SK-N-SH (cell line): ENCODE results near the gene LAIR2. TPM values are rescaled to one million over a fixed set of nuclear protein-coding genes. Genes with fewer than 3 reads are reported as not detected.

Source experiments
- CTCF ChIA-PET: fragments of 300-600, 350-600 bp; formaldehyde crosslinking; extraction: SDS; loops from one replicate; lab custom pipeline; 2021; lab: Yijun Ruan, JAX
- POLR2A ChIA-PET: fragments of 350-600 bp; sonication (Branson Sonifier 250); formaldehyde crosslinking; extraction: SDS; loops from one replicate; lab custom pipeline; 2020; ENCODE audit warnings: antibody characterized with exemption, inconsistent platforms; lab: Yijun Ruan, JAX
- DNase-seq: peaks from one replicate; pipeline ENCODE4 v3.0.0; 2012
- H2AFZ ChIP-seq: fragments of 200-600 bp; sonication (generic); 2 replicates; pipeline ENCODE4 v1.8.1; 2016; ENCODE audit warnings: antibody characterized with exemption, mild to moderate bottlenecking, low read depth
- H3F3A ChIP-seq: fragments of 200-600 bp; sonication (generic); replicated peaks from 2 replicates; pipeline ENCODE3; 2016; ENCODE audit warnings: antibody characterized with exemption, mild to moderate bottlenecking; ENCODE audit not compliant: insufficient read depth
- H3K27ac ChIP-seq, 2 experiments: fragments of 200-500 bp in 1 of 2; fragments of 200-600 bp in 1 of 2; sonication (Bioruptor generic) in 1 of 2; sonication (generic), shearing (Covaris generic) in 1 of 2; 2 replicates each; pipeline versions ENCODE4 v1.5.1 to v1.6.1; 2014 to 2016; ENCODE audit warnings: low read depth in 2 of 2, inconsistent platforms in 1 of 2, low read length in 1 of 2, mild to moderate bottlenecking in 1 of 2, mixed read lengths in 1 of 2
- H3K27me3 ChIP-seq: fragments of 200-600 bp; sonication (generic), shearing (Covaris generic); 2 replicates; pipeline ENCODE4 v1.6.1; 2016; ENCODE audit warnings: mixed run types; ENCODE audit not compliant: insufficient read depth
- H3K36me3 ChIP-seq, 2 experiments: fragments of 200-500 bp in 1 of 2; fragments of 200-600 bp in 1 of 2; sonication (Bioruptor generic) in 1 of 2; sonication (generic) in 1 of 2; replicated peaks in 1 of 2; 2 replicates each; pipeline versions ENCODE3 to v1.5.1; 2014 to 2016; ENCODE audit warnings: low read length in 1 of 2, mild to moderate bottlenecking in 1 of 2; ENCODE audit not compliant: insufficient read depth in 2 of 2, control insufficient read depth in 1 of 2
- H3K4me1 ChIP-seq, 2 experiments: fragments of 200-500 bp in 1 of 2; fragments of 200-600 bp in 1 of 2; sonication (Bioruptor generic) in 1 of 2; sonication (generic), shearing (Covaris generic) in 1 of 2; 2 replicates each; pipeline versions ENCODE4 v1.5.1 to v1.6.1; 2014 to 2016; ENCODE audit warnings: low read depth in 1 of 2, low read length in 1 of 2, mixed run types in 1 of 2; ENCODE audit not compliant: insufficient read depth in 2 of 2, control insufficient read depth in 1 of 2
- H3K4me2 ChIP-seq: fragments of 200-600 bp; sonication (generic), shearing (Covaris generic); 2 replicates; pipeline ENCODE4 v1.6.1; 2017; ENCODE audit warnings: mixed run types
- H3K4me3 ChIP-seq, 2 experiments: fragments of 200-500 bp in 1 of 2; fragments of 200-600 bp in 1 of 2; sonication (Bioruptor generic) in 1 of 2; sonication (generic), shearing (Covaris generic) in 1 of 2; 2 replicates each; pipeline versions ENCODE4 v1.5.1 to v1.8.1; 2014 to 2016; ENCODE audit warnings: low read depth in 2 of 2, inconsistent platforms in 1 of 2, low read length in 1 of 2, mild to moderate bottlenecking in 1 of 2, mixed read lengths in 1 of 2, moderate library complexity in 1 of 2
- H3K79me2 ChIP-seq: fragments of 200-600 bp; sonication (generic); 2 replicates; pipeline ENCODE4 v1.8.1; 2017; ENCODE audit warnings: mild to moderate bottlenecking; ENCODE audit not compliant: insufficient read depth
- H3K9ac ChIP-seq: fragments of 200-600 bp; sonication (generic); 2 replicates; pipeline ENCODE4 v1.6.1; 2017; ENCODE audit warnings: mixed run types
- H3K9me2 ChIP-seq: fragments of 200-600 bp; sonication (generic); 2 replicates; pipeline ENCODE4 v1.6.1; 2017; ENCODE audit warnings: mixed run types
- H3K9me3 ChIP-seq: fragments of 200-600 bp; sonication (generic); 2 replicates; pipeline ENCODE4 v1.6.1; 2017; ENCODE audit warnings: mixed run types, mild to moderate bottlenecking, moderate library complexity
- H4K20me1 ChIP-seq: fragments of 200-600 bp; sonication (generic); 2 replicates; pipeline ENCODE4 v1.6.1; 2017; ENCODE audit warnings: mild to moderate bottlenecking, mixed run types; ENCODE audit not compliant: insufficient read depth
- CHD2 ChIP-seq: fragments of 150-350 bp; IDR thresholded peaks from 2 replicates; pipeline ENCODE4 v1.6.1; 2018; ENCODE audit warnings: low read length; ENCODE audit not compliant: partially characterized antibody
- CTCF ChIP-seq: fragments of 200-600 bp; sonication (generic); IDR thresholded peaks from 2 replicates; pipeline ENCODE4 v1.6.1; 2017; ENCODE audit warnings: antibody characterized with exemption, mild to moderate bottlenecking, moderate library complexity
- ELF1 ChIP-seq: IDR thresholded peaks from 2 replicates; pipeline ENCODE4 v1.4.0; 2012
- EZH2phosphoT487 ChIP-seq: fragments of 200-600 bp; sonication (generic); IDR thresholded peaks from 2 replicates; pipeline ENCODE4 v1.6.1; 2017; ENCODE audit warnings: low read depth, mixed run types, mild to moderate bottlenecking, antibody characterized with exemption, moderate library complexity, borderline replicate concordance
- GABPA ChIP-seq: IDR thresholded peaks from 2 replicates; pipeline ENCODE4 v1.4.0; 2012; ENCODE audit warnings: low read depth, mild to moderate bottlenecking
- GATA2 ChIP-seq: sonication (generic); formaldehyde crosslinking; IDR thresholded peaks from 2 replicates; pipeline ENCODE4 v1.5.0; 2020; ENCODE audit warnings: mild to moderate bottlenecking, missing genetic modification reagents
- IRF3 ChIP-seq: fragments of 150-350 bp; IDR thresholded peaks from 2 replicates; pipeline ENCODE4 v1.6.1; 2016; ENCODE audit warnings: mild to moderate bottlenecking, low read depth, low read length
- JUND ChIP-seq: IDR thresholded peaks from 2 replicates; pipeline ENCODE4 v1.4.0; 2012
- NRF1 ChIP-seq: IDR thresholded peaks from 2 replicates; pipeline ENCODE4 v1.6.1; 2012; ENCODE audit warnings: low read depth, mild to moderate bottlenecking, low read length
- REST ChIP-seq: IDR thresholded peaks from 2 replicates; pipeline ENCODE4 v1.6.1; 2012; ENCODE audit warnings: mild to moderate bottlenecking, low read depth, low read length, moderate library complexity
- SIN3A ChIP-seq: IDR thresholded peaks from 2 replicates; pipeline ENCODE4 v1.6.1; 2012; ENCODE audit warnings: low read depth, mild to moderate bottlenecking, low read length, moderate library complexity, borderline replicate concordance
- SMC3 ChIP-seq: IDR thresholded peaks from 2 replicates; pipeline ENCODE4 v1.6.1; 2012; ENCODE audit warnings: low read depth, low read length, improper control_type of control experiment
- WGBS: methylation state at CpG from one replicate; pipeline ENCODE4 v1.1.6; 2017; ENCODE audit warnings: low lambda C conversion rate; 5-methylcytosine and 5-hydroxymethylcytosine counted together
- polyA plus RNA-seq, 3 experiments: library from polyadenylated mRNA; depleted of rRNA; stranded (reverse); fragments of >200 nt; gene quantifications; 2 replicates each; pipeline ENCODE4 v1.2.3, GENCODE V29; 2012

The LAIR2 gene
- polyA plus RNA-seq, 1 of the 3 experiments (the other 2 are of a cell fraction) = not detected

GRCh38 chr19:54469496-54469934 is 33.1 kb upstream of the LAIR2 start:
- Histone ChIP-seq H2AFZ (no peak overlapping the region), H3K4me2 (no peak overlapping the region), H3F3A (peaks cover 21% of the 10 kb centered on the region), H3K4me3 (no peak overlapping the region), H3K36me3 (no peaks in the 10 kb centered on the region), H3K9ac (no peak overlapping the region), H3K79me2 (no peaks in the 10 kb centered on the region), H3K27ac (no peak overlapping the region), H3K4me1 (no peaks in the 10 kb centered on the region; a peak in 1 of 4 replicates), H3K9me2 (no peaks in the 10 kb centered on the region), H3K27me3 (peaks cover 6% of the 10 kb centered on the region; the same call in 1 of the 2 replicates), H4K20me1 (no peaks in the 10 kb centered on the region), H3K9me3 (no peaks in the 10 kb centered on the region)
- no peak for TF ChIP-seq CTCF
- no peak for TF ChIP-seq GABPA
- no peak for TF ChIP-seq CHD2
- TF ChIP-seq REST = no peak
- no peak for TF ChIP-seq GATA2 (CRISPR knock-in tag)
- TF ChIP-seq EZH2phosphoT487 = no peak
- TF ChIP-seq SIN3A = no peak
- TF ChIP-seq ELF1 = no peak
- TF ChIP-seq IRF3 = no peak
- no peak for TF ChIP-seq JUND
- TF ChIP-seq SMC3 = no peak
- no peak for TF ChIP-seq NRF1
- CTCF ChIA-PET = interaction anchor here (1.4 to 2.6 kb wide), 3 partner anchors 9 to 78 kb away, joined by 3 to 13 read pairs (median 8); no protein-coding TSS in a partner anchor
- 48% methylated on average over 8 of the region's 8 CpGs for WGBS
- POLR2A ChIA-PET = interaction anchor here (1.0 kb wide), 1 partner anchor 21 kb away, joined by 3 read pairs; the partner anchor contains the start of gene LENG8
- DNase-seq = no peak
